Liver (tissue), 9 donors: ENCODE results near the gene KRT84. TPM values are rescaled to one million over a fixed set of nuclear protein-coding genes. Genes with fewer than 3 reads are reported as not detected.
A peak's percentile ranks its signal among the peaks of the same experiment; 100 is the strongest.

ENCODE experiments used
- DNase-seq: peaks from one replicate; pipeline ENCODE4 v3.0.0-alpha.2; 2017; ENCODE audit warnings: low spot score
- H3K27ac ChIP-seq, 2 donors: one replicate each; pipeline ENCODE4 v1.7.0; 2013; ENCODE audit warnings: inconsistent platforms in 2 of 2, low read length in 2 of 2, control low read depth in 1 of 2, low read depth in 1 of 2, mild to moderate bottlenecking in 1 of 2
- H3K27me3 ChIP-seq, 4 donors: one replicate each; pipeline versions ENCODE4 v1.6.1 to v1.7.0; 2013; ENCODE audit warnings: low read length in 3 of 4, inconsistent platforms in 1 of 4, mild to moderate bottlenecking in 1 of 4, moderate library complexity in 1 of 4; ENCODE audit not compliant: control insufficient read depth in 4 of 4, insufficient read depth in 4 of 4
- H3K36me3 ChIP-seq, 4 donors: one replicate each; pipeline versions ENCODE4 v1.6.1 to v1.7.0; 2013; ENCODE audit warnings: low read length in 3 of 4, mild to moderate bottlenecking in 3 of 4, low read depth in 1 of 4, moderate library complexity in 1 of 4; ENCODE audit not compliant: control insufficient read depth in 4 of 4, insufficient read depth in 3 of 4
- H3K4me1 ChIP-seq, 4 donors: one replicate each; pipeline versions ENCODE4 v1.6.1 to v1.7.0; 2013; ENCODE audit warnings: low read length in 3 of 4, mild to moderate bottlenecking in 3 of 4, moderate library complexity in 1 of 4; ENCODE audit not compliant: control insufficient read depth in 4 of 4, insufficient read depth in 4 of 4
- H3K4me3 ChIP-seq, 3 donors: one replicate each; pipeline versions ENCODE4 v1.6.1 to v1.7.0; 2013; ENCODE audit warnings: low read length in 3 of 3, control low read depth in 1 of 3, low read depth in 1 of 3, mild to moderate bottlenecking in 1 of 3
- H3K9ac ChIP-seq, 2 donors: one replicate each; pipeline ENCODE4 v1.7.0; 2013; ENCODE audit warnings: low read length in 2 of 2, mild to moderate bottlenecking in 2 of 2, moderate library complexity in 2 of 2, control low read depth in 1 of 2, low read depth in 1 of 2
- H3K9me3 ChIP-seq, 4 donors: one replicate each; pipeline versions ENCODE4 v1.6.1 to v1.7.0; 2013; ENCODE audit warnings: low read length in 3 of 4; ENCODE audit not compliant: control insufficient read depth in 4 of 4
- EGR1 ChIP-seq, 2 donors: IDR thresholded peaks; 2 replicates each; pipeline ENCODE4 v1.6.1; 2016 to 2018; ENCODE audit warnings: antibody characterized with exemption in 2 of 2, low read depth in 2 of 2
- FOXA1 ChIP-seq: IDR thresholded peaks from 2 replicates; pipeline ENCODE4 v1.6.1; 2016; ENCODE audit warnings: antibody characterized with exemption
- FOXA2 ChIP-seq: IDR thresholded peaks from 2 replicates; pipeline ENCODE4 v1.6.1; 2016; ENCODE audit warnings: antibody characterized with exemption
- GABPA ChIP-seq, 2 donors: IDR thresholded peaks in 1 of 2; conservative IDR thresholded peaks in 1 of 2; 2 replicates each; pipeline ENCODE4 v1.6.1; 2016; ENCODE audit warnings: antibody characterized with exemption in 2 of 2, mild to moderate bottlenecking in 1 of 2, moderate library complexity in 1 of 2
- HNF4A ChIP-seq, 2 donors: conservative IDR thresholded peaks; 2 replicates each; pipeline ENCODE4 v1.6.1; 2016; ENCODE audit warnings: antibody characterized with exemption in 2 of 2, mild to moderate bottlenecking in 2 of 2
- HNF4G ChIP-seq: IDR thresholded peaks from 2 replicates; pipeline ENCODE4 v1.6.1; 2016; ENCODE audit warnings: antibody characterized with exemption
- JUND ChIP-seq, 2 donors: IDR thresholded peaks; 2 replicates each; pipeline ENCODE4 v1.6.1; 2016; ENCODE audit warnings: antibody characterized with exemption in 2 of 2
- NR2F2 ChIP-seq: IDR thresholded peaks from 2 replicates; pipeline ENCODE4 v1.6.1; 2016; ENCODE audit warnings: antibody characterized with exemption
- RAD21 ChIP-seq, 2 donors: IDR thresholded peaks; 2 replicates each; pipeline ENCODE4 v1.6.1; 2016; ENCODE audit warnings: antibody characterized with exemption in 2 of 2, mild to moderate bottlenecking in 2 of 2
- RXRA ChIP-seq, 2 donors: IDR thresholded peaks; 2 replicates each; pipeline ENCODE4 v1.6.1; 2017 to 2018; ENCODE audit warnings: antibody characterized with exemption in 2 of 2, mild to moderate bottlenecking in 1 of 2
- SP1 ChIP-seq: IDR thresholded peaks from 2 replicates; pipeline ENCODE4 v1.6.1; 2018; ENCODE audit warnings: antibody characterized with exemption, mild to moderate bottlenecking
- TAF1 ChIP-seq: conservative IDR thresholded peaks from 2 replicates; pipeline ENCODE4 v1.6.1; 2016; ENCODE audit warnings: antibody characterized with exemption, mild to moderate bottlenecking
- YY1 ChIP-seq: IDR thresholded peaks from 2 replicates; pipeline ENCODE4 v1.6.1; 2016; ENCODE audit warnings: antibody characterized with exemption, mild to moderate bottlenecking
- WGBS: extraction: QIAGEN DNeasy Blood & Tissue Kit; methylation state at CpG from one replicate; pipeline ENCODE4 v1.1.7; 2013; 5-methylcytosine and 5-hydroxymethylcytosine counted together
- polyA plus RNA-seq, 2 donors: library from polyadenylated mRNA; stranded (reverse) in 1 of 2; unstranded in 1 of 2; fragments of 200-250 nt in 1 of 2; fragments of >200 nt in 1 of 2; fragmentation: Nextera tagmentation in 1 of 2; extraction: Ambion mirVana in 1 of 2; gene quantifications; one replicate each; pipeline versions ENCODE4 v1.2.1 to v1.2.3, GENCODE V29; 2013 to 2015
- total RNA-seq, 2 donors: library from RNA; depleted of rRNA; stranded (reverse); fragments of >200 nt; gene quantifications; one replicate each; pipeline ENCODE4 v1.2.3, GENCODE V29; 2014
- TF ChIP-seq, protein P1 (sequence below): fragments of 150-350 bp; IDR thresholded peaks from 2 replicates; pipeline ENCODE4 v1.5.1; 2017; ENCODE audit warnings: improper control_type of control experiment, low read depth, low read length; ENCODE audit not compliant: missing input control
- TF ChIP-seq, protein P2 (sequence below): IDR thresholded peaks from 2 replicates; pipeline ENCODE4 v1.6.1; 2016; ENCODE audit warnings: antibody characterized with exemption
- TF ChIP-seq, protein P3 (sequence below): IDR thresholded peaks from 2 replicates; pipeline ENCODE4 v1.6.1; 2016; ENCODE audit warnings: antibody characterized with exemption
- TF ChIP-seq, protein P4 (sequence below): IDR thresholded peaks from 2 replicates; pipeline ENCODE4 v1.6.1; 2016; ENCODE audit warnings: antibody characterized with exemption, mild to moderate bottlenecking
- TF ChIP-seq, protein P5 (sequence below): IDR thresholded peaks from 2 replicates; pipeline ENCODE4 v1.6.1; 2016; ENCODE audit warnings: antibody characterized with exemption
- donor health status: healthy.
- donor health status: healthy.
- donor health status: healthy.
- donor health status: healthy.
- donor health status: healthy.

KRT84 gene
- total and polyA plus RNA-seq, 4 donors: not detected

DNA sequence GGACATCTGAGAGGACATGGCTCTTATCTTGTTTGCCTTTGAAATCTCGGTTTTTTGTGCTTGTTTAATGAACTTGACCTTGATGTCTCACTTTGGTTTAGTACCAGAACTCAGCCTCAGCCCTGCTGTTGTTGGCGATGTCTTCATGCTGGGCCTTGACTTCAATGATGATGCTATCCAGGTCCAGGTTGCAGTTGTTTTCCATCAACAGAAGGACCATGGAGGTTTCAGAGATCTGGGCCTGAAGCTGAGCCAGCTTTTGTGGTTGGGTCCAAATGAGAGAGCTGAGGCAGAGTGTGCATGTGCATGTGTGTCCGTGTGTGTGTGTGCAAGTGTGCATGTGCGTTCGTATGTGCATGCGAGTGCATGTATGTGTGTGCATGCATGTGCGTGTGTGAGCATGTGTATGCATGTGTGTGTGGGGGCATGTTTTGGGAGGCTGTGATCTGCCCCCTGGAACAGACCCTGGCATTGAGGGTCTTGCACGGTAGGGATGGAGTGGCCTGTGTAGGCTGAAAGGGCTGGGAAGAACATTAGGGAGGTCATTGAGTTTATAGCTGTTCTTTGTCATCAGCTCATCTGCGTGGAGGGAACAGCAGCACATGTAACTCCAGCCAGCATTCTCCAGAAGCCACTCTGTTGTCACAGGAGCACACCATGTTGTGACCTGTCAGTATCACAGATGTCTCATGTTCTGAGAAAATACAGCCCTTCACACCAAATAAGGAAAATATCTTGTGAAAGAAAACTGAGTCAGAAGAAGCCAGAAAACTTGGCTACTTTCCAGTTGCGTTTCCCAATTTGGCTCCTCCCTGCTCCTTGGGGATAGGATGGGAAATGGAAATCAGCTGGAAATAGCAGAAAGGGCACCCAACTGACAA lies 30.7 kb upstream of the KRT84 start (continued):
- TF ChIP-seq, protein P1, sequence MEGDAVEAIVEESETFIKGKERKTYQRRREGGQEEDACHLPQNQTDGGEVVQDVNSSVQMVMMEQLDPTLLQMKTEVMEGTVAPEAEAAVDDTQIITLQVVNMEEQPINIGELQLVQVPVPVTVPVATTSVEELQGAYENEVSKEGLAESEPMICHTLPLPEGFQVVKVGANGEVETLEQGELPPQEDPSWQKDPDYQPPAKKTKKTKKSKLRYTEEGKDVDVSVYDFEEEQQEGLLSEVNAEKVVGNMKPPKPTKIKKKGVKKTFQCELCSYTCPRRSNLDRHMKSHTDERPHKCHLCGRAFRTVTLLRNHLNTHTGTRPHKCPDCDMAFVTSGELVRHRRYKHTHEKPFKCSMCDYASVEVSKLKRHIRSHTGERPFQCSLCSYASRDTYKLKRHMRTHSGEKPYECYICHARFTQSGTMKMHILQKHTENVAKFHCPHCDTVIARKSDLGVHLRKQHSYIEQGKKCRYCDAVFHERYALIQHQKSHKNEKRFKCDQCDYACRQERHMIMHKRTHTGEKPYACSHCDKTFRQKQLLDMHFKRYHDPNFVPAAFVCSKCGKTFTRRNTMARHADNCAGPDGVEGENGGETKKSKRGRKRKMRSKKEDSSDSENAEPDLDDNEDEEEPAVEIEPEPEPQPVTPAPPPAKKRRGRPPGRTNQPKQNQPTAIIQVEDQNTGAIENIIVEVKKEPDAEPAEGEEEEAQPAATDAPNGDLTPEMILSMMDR: no peak
- TF ChIP-seq HNF4A (conservative IDR thresholded peaks at IDR 0.05) (no peak), NR2F2 (peak; percentile 51), EGR1 (IDR thresholded peaks at IDR 0.05; ENCODE audit: low read depth in 2 of 2) (no peak)

DNA sequence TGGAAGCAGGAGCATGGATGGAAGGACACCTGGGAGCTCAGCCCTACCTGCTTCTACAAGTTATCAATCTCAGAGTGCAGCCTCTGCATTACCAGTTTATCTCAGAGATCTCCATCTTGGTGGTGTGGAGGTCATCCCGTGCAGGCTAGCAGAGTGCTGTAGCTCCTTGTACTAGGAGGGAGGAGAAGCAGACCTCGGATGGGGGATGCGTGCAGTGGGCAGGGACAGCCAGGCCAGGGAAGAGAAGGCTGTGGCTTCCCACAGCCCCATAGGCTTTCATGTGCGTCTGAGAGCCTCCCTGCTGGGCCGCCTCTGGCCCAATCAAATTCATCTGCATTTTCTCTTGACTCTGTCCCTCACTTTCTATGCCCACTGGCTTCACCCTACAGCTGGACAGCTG lies 29.5 kb upstream of the KRT84 start:
- 80% methylated on average over 5 of the region's 5 CpGs for WGBS
- TF ChIP-seq, protein P2, sequence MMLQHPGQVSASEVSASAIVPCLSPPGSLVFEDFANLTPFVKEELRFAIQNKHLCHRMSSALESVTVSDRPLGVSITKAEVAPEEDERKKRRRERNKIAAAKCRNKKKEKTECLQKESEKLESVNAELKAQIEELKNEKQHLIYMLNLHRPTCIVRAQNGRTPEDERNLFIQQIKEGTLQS: no peak
- TF ChIP-seq YY1 (no peak), FOXA2 (no peak), NR2F2 (no peak), RXRA (IDR thresholded peaks at IDR 0.05) (no peak), HNF4G (no peak), SP1 (no peak), JUND (IDR thresholded peaks at IDR 0.05) (no peak), TAF1 (no peak), GABPA (IDR thresholded peaks at IDR 0.05 in 1 of 2, conservative IDR thresholded peaks at IDR 0.05 in 1 of 2) (no peak), FOXA1 (no peak), HNF4A (conservative IDR thresholded peaks at IDR 0.05) (no peak), EGR1 (IDR thresholded peaks at IDR 0.05; ENCODE audit: low read depth in 2 of 2) (no peak), RAD21 (IDR thresholded peaks at IDR 0.05) (no peak)
- TF ChIP-seq, protein P3, sequence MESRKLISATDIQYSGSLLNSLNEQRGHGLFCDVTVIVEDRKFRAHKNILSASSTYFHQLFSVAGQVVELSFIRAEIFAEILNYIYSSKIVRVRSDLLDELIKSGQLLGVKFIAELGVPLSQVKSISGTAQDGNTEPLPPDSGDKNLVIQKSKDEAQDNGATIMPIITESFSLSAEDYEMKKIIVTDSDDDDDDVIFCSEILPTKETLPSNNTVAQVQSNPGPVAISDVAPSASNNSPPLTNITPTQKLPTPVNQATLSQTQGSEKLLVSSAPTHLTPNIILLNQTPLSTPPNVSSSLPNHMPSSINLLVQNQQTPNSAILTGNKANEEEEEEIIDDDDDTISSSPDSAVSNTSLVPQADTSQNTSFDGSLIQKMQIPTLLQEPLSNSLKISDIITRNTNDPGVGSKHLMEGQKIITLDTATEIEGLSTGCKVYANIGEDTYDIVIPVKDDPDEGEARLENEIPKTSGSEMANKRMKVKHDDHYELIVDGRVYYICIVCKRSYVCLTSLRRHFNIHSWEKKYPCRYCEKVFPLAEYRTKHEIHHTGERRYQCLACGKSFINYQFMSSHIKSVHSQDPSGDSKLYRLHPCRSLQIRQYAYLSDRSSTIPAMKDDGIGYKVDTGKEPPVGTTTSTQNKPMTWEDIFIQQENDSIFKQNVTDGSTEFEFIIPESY: no peak
- TF ChIP-seq, protein P4, sequence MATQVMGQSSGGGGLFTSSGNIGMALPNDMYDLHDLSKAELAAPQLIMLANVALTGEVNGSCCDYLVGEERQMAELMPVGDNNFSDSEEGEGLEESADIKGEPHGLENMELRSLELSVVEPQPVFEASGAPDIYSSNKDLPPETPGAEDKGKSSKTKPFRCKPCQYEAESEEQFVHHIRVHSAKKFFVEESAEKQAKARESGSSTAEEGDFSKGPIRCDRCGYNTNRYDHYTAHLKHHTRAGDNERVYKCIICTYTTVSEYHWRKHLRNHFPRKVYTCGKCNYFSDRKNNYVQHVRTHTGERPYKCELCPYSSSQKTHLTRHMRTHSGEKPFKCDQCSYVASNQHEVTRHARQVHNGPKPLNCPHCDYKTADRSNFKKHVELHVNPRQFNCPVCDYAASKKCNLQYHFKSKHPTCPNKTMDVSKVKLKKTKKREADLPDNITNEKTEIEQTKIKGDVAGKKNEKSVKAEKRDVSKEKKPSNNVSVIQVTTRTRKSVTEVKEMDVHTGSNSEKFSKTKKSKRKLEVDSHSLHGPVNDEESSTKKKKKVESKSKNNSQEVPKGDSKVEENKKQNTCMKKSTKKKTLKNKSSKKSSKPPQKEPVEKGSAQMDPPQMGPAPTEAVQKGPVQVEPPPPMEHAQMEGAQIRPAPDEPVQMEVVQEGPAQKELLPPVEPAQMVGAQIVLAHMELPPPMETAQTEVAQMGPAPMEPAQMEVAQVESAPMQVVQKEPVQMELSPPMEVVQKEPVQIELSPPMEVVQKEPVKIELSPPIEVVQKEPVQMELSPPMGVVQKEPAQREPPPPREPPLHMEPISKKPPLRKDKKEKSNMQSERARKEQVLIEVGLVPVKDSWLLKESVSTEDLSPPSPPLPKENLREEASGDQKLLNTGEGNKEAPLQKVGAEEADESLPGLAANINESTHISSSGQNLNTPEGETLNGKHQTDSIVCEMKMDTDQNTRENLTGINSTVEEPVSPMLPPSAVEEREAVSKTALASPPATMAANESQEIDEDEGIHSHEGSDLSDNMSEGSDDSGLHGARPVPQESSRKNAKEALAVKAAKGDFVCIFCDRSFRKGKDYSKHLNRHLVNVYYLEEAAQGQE: no peak
- TF ChIP-seq, protein P5, sequence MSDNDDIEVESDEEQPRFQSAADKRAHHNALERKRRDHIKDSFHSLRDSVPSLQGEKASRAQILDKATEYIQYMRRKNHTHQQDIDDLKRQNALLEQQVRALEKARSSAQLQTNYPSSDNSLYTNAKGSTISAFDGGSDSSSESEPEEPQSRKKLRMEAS: no peak
- TF ChIP-seq, protein P1: no peak
- no peak for DNase-seq
- no peaks in the 10 kb centered on the region for H3K36me3 ChIP-seq
- H3K4me3 ChIP-seq: no peak overlapping the region
- H3K9ac ChIP-seq: no peak overlapping the region
- no peaks in the 10 kb centered on the region for H3K27me3 ChIP-seq
- H3K27ac ChIP-seq: no peak overlapping the region
- no peaks in the 10 kb centered on the region for H3K9me3 ChIP-seq
- no peaks in the 10 kb centered on the region for H3K4me1 ChIP-seq
